ENCODE measurements around the gene MORC2. TPM values are rescaled to one million over a fixed set of nuclear protein-coding genes. Genes with fewer than 3 reads are reported as not detected.

Gene MORC2
- total and polyA plus RNA-seq, 12 donors, result 13.9 to 60.1 (median 18.6) TPM

DNA sequence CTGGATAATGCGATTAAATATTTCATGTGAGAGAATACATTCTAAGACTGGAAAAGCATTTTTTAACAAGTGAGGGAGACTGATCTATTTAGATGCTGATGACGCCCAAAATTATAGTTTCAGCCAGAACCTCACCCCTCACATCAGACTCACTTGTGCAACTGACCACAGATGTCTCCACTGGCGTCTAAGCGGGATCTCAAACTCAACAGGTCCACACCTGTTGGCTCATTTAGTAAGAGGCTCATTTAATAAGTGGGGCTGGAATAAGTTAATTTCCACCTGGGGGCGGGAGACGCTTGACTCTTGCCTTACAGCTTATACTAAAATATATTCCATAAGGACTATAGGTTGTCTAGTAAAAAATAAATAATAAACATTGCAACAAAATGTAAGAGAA lies 47.5 kb downstream of the MORC2 start:
- no peak for DNase-seq
- intact Hi-C loops (cut with DNase I), result loop anchor here (2.0 to 10.0 kb wide), 3 partner anchors 158 to 286 kb away; partner anchors contain the start of gene SLC35E4 (in 2 of the 2)
- WGBS, 4 donors, result 72 to 76% (median 72%) methylated on average over 6 of the region's 6 CpGs
- Histone ChIP-seq H3K4me3 (peak overlapping the region in 1 of 4 donors; percentile 39), H3K36me3 (replicated peaks in 1 of 2) (no peaks in the 10 kb centered on the region), H3K27ac (no peak overlapping the region), H3K4me1 (replicated peaks in 1 of 2) (peaks cover 0 to 13% of the 10 kb centered on the region in 2 donors), H3K9me3 (replicated peaks in 1 of 3) (peaks cover 0 to 4% (median 0%) of the 10 kb centered on the region in 3 donors), H3K27me3 (no peaks in the 10 kb centered on the region)
- TF ChIP-seq POLR2A (IDR thresholded peaks at IDR 0.05), result no peak
- TF ChIP-seq, protein P1, sequence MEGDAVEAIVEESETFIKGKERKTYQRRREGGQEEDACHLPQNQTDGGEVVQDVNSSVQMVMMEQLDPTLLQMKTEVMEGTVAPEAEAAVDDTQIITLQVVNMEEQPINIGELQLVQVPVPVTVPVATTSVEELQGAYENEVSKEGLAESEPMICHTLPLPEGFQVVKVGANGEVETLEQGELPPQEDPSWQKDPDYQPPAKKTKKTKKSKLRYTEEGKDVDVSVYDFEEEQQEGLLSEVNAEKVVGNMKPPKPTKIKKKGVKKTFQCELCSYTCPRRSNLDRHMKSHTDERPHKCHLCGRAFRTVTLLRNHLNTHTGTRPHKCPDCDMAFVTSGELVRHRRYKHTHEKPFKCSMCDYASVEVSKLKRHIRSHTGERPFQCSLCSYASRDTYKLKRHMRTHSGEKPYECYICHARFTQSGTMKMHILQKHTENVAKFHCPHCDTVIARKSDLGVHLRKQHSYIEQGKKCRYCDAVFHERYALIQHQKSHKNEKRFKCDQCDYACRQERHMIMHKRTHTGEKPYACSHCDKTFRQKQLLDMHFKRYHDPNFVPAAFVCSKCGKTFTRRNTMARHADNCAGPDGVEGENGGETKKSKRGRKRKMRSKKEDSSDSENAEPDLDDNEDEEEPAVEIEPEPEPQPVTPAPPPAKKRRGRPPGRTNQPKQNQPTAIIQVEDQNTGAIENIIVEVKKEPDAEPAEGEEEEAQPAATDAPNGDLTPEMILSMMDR (IDR thresholded peaks at IDR 0.05), result no peak

DNA sequence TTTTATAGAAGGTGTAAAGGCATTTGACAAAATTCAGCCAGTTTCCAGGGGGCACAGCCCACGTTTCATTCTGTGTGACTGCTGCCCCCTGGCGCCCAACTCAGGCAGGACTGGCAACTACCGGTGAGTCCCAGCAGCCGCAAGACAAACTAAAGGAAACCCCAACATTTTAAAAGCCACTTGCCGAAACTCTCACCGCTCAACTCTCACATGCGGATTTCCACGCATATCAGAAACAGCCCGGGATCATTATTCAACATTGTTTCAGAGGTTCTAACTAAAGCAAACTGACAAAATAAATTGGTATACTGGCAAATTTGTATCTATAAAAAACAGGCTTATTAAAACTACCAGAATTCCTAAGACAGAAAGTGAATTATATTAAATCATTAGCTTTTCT lies 48.2 kb downstream of the MORC2 start:
- Histone ChIP-seq H3K27ac (no peak overlapping the region), H3K36me3 (replicated peaks in 1 of 2) (no peaks in the 10 kb centered on the region), H3K27me3 (no peaks in the 10 kb centered on the region), H3K9me3 (replicated peaks in 1 of 3) (peaks cover 0 to 11% (median 0%) of the 10 kb centered on the region in 3 donors), H3K4me3 (no peak overlapping the region), H3K4me1 (replicated peaks in 1 of 2) (peaks cover 0 to 13% of the 10 kb centered on the region in 2 donors)
- TF ChIP-seq, protein P1 (IDR thresholded peaks at IDR 0.05), result peak; percentile 67 to 92 (median 86)
- no peak for TF ChIP-seq POLR2A (IDR thresholded peaks at IDR 0.05)
- intact Hi-C loops (cut with DNase I), result loop anchor here (2.0 to 10.0 kb wide), 3 partner anchors 158 to 286 kb away; partner anchors contain the start of gene SLC35E4 (in 2 of the 2)
- peak; percentile 72 to 90 (median 78) for DNase-seq
- WGBS, 4 donors, result 0 to 2% (median 1%) methylated on average over 9 of the region's 9 CpGs

DNA sequence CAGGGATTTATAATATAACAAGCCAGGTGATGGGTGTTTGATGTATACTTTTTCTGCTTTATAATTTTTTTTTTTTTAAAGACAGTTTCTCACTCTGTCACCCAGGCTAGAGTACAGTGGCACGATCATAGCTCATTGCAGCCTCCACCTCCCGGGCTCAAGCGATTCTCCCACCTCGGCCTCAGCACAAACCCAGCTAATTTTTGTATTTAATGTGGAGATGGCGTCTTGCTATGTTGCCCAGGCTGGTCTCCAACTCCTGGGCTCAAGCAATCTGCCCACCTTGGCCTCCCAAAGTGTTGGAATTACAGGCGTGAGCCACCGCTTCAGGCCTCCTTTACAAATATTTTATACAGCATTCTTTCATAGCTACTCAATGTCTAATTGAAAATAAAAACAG lies 48.6 kb downstream of the MORC2 start:
- no peak overlapping the region for H3K4me3 ChIP-seq
- H3K27me3 ChIP-seq, result no peaks in the 10 kb centered on the region
- H3K36me3 ChIP-seq (replicated peaks in 1 of 2), result no peaks in the 10 kb centered on the region
- no peak for DNase-seq
- no peak for TF ChIP-seq POLR2A (IDR thresholded peaks at IDR 0.05)
- TF ChIP-seq, protein P1 (IDR thresholded peaks at IDR 0.05), result no peak
- intact Hi-C loops (cut with DNase I), result loop anchor here (2.0 to 10.0 kb wide), 3 partner anchors 157 to 285 kb away; partner anchors contain the start of gene SLC35E4 (in 2 of the 2)
- peaks cover 0 to 13% of the 10 kb centered on the region in 2 donors for H3K4me1 ChIP-seq (replicated peaks in 1 of 2)
- 76 to 82% (median 80%) methylated on average over 7 of the region's 7 CpGs for WGBS, 4 donors
- peaks cover 0 to 15% (median 0%) of the 10 kb centered on the region in 3 donors for H3K9me3 ChIP-seq (replicated peaks in 1 of 3)
- H3K27ac ChIP-seq, result no peak overlapping the region

DNA sequence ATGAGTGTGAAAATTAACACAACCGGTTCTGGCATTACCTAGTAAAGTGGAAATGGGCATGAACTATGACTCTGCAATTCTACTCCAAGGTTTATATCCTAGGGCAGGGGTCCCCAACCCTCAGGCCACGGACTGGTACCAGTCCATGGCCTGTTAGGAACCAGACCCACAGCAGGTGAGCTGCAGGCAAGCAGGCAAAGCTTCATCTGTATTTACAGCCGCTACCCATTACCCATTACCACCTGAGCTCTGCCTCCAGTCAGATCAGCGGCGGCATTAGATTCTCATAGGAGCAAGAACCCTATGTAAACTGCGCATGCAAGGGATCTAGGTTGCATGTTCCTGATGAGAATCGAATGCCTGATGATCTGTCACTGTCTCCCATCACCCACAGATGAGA lies 49.8 kb downstream of the MORC2 start:
- H3K27ac ChIP-seq, result no peak overlapping the region
- H3K4me3 ChIP-seq, result no peak overlapping the region
- no peaks in the 10 kb centered on the region for H3K27me3 ChIP-seq
- 80 to 92% (median 88%) methylated on average over 4 to 7 of the region's 7 CpGs for WGBS, 4 donors
- H3K9me3 ChIP-seq (replicated peaks in 1 of 3), result peaks cover 0 to 16% (median 0%) of the 10 kb centered on the region in 3 donors
- TF ChIP-seq POLR2A (IDR thresholded peaks at IDR 0.05), result no peak
- TF ChIP-seq, protein P1 (IDR thresholded peaks at IDR 0.05), result no peak
- DNase-seq, result no peak
- intact Hi-C loops (cut with DNase I), result no loop called here
- H3K36me3 ChIP-seq (replicated peaks in 1 of 2), result no peaks in the 10 kb centered on the region
- peaks cover 0 to 13% of the 10 kb centered on the region in 2 donors for H3K4me1 ChIP-seq (replicated peaks in 1 of 2)

Data from adrenal gland (tissue), 12 donors.